Stimulated activated naive B cell treated with anti-CD40 and anti-IgM and Interleukin-4, amounts not matched to agents 10 μg/mL and 1 μg/mL and 100 μg/mL, for 72 hours (primary cell): ENCODE data around the gene METTL24.
A peak's percentile ranks its signal among the peaks of the same experiment; 100 is the strongest.
"Not testable (repeated sequence)": the region's sequence is repeated elsewhere in the genome, so short reads cannot be mapped to it uniquely, and the experiment has no call there.

Experiments
- ATAC-seq, 2 donors: fragments of 150-1000 bp; cut with Tn5 transposase; replicated peaks; 2 replicates each; pipeline ENCODE4 v1.10.0; 2021; ENCODE audit warnings: moderate library complexity in 1 of 2
- DNase-seq: peaks from one replicate; pipeline ENCODE4 v3.0.0; 2021
- H3K27ac Mint-ChIP-seq: one replicate; pipeline ENCODE4 v1.8.0; 2022; ENCODE audit warnings: mild to moderate bottlenecking, mixed read lengths
- H3K27me3 Mint-ChIP-seq, 2 donors: one replicate each; pipeline ENCODE4 v1.8.0; 2022; ENCODE audit warnings: mixed read lengths in 2 of 2
- H3K36me3 Mint-ChIP-seq, 2 donors: one replicate each; pipeline ENCODE4 v1.8.0; 2022; ENCODE audit warnings: mixed read lengths in 2 of 2, mild to moderate bottlenecking in 1 of 2
- H3K4me1 Mint-ChIP-seq, 2 donors: one replicate each; pipeline ENCODE4 v1.8.0; 2022; ENCODE audit warnings: mixed read lengths in 2 of 2, mild to moderate bottlenecking in 1 of 2
- H3K4me3 Mint-ChIP-seq, 2 donors: one replicate each; pipeline ENCODE4 v1.8.0; 2022; ENCODE audit warnings: mild to moderate bottlenecking in 2 of 2, mixed read lengths in 2 of 2, moderate library complexity in 1 of 2
- H3K9me3 Mint-ChIP-seq, 2 donors: one replicate each; pipeline ENCODE4 v1.8.0; 2022; ENCODE audit warnings: mixed read lengths in 2 of 2, mild to moderate bottlenecking in 1 of 2

Gene METTL24

GRCh38 chr6:110322151-110322873 lies 35.8 kb downstream of the METTL24 start:
- no peak overlapping the region for H3K27ac Mint-ChIP-seq
- H3K9me3 Mint-ChIP-seq, result no peaks in the 10 kb centered on the region
- H3K36me3 Mint-ChIP-seq, result no peaks in the 10 kb centered on the region
- no peak overlapping the region for H3K4me3 Mint-ChIP-seq
- no peak for DNase-seq
- ATAC-seq, result peak in 1 of 2 donors; percentile 20
- no peaks in the 10 kb centered on the region for H3K27me3 Mint-ChIP-seq
- H3K4me1 Mint-ChIP-seq, result peaks cover 4 to 10% of the 10 kb centered on the region in 2 donors

GRCh38 chr6:110320307-110320706 lies 37.8 kb downstream of the METTL24 start:
- peaks cover 4 to 10% of the 10 kb centered on the region in 2 donors for H3K4me1 Mint-ChIP-seq

GRCh38 chr6:110319843-110320242 lies 38.3 kb downstream of the METTL24 start:
- Mint-ChIP-seq H3K4me3 (no peak overlapping the region), H3K27ac (no peak overlapping the region), H3K4me1 (peaks cover 4 to 10% of the 10 kb centered on the region in 2 donors), H3K9me3 (no peaks in the 10 kb centered on the region), H3K36me3 (no peaks in the 10 kb centered on the region), H3K27me3 (peaks cover 0 to 5% of the 10 kb centered on the region in 2 donors)
- ATAC-seq, result no peak
- no peak for DNase-seq

More at GRCh38 chr6:110320307-110320706, 37.8 kb downstream of the METTL24 start:
- Mint-ChIP-seq H3K27ac (no peak overlapping the region), H3K27me3 (peaks cover 0 to under 1% of the 10 kb centered on the region in 2 donors), H3K36me3 (no peaks in the 10 kb centered on the region), H3K9me3 (no peaks in the 10 kb centered on the region), H3K4me3 (no peak overlapping the region)
- no peak for ATAC-seq
- no peak for DNase-seq

GRCh38 chr6:110319381-110319780 lies 38.8 kb downstream of the METTL24 start:
- no peak overlapping the region for H3K27ac Mint-ChIP-seq
- H3K9me3 Mint-ChIP-seq, result no peaks in the 10 kb centered on the region
- H3K4me1 Mint-ChIP-seq, result peaks cover 4 to 10% of the 10 kb centered on the region in 2 donors
- H3K4me3 Mint-ChIP-seq, result no peak overlapping the region
- DNase-seq (no peak), ATAC-seq (no peak)
- no peaks in the 10 kb centered on the region for H3K36me3 Mint-ChIP-seq
- H3K27me3 Mint-ChIP-seq, result peaks cover 0 to 6% of the 10 kb centered on the region in 2 donors

- no peak for ATAC-seq
- Mint-ChIP-seq H3K36me3 (no peaks in the 10 kb centered on the region), H3K4me1 (peaks cover 4 to 10% of the 10 kb centered on the region in 2 donors), H3K4me3 (no peak overlapping the region), H3K9me3 (no peaks in the 10 kb centered on the region), H3K27me3 (peaks cover 0 to 6% of the 10 kb centered on the region in 2 donors), H3K27ac (no peak overlapping the region)
- DNase-seq, result no peak
Measured at GRCh38 chr6:110318971-110319370, 39.2 kb downstream of the METTL24 start.

GRCh38 chr6:110317646-110318045 lies 40.5 kb downstream of the METTL24 start:
- no peak overlapping the region for H3K4me3 Mint-ChIP-seq
- no peaks in the 10 kb centered on the region for H3K36me3 Mint-ChIP-seq
- no peak for ATAC-seq
- peaks cover 2 to 3% of the 10 kb centered on the region in 2 donors for H3K4me1 Mint-ChIP-seq
- DNase-seq, result no peak
- H3K9me3 Mint-ChIP-seq, result no peaks in the 10 kb centered on the region
- peaks cover 0 to 6% of the 10 kb centered on the region in 2 donors for H3K27me3 Mint-ChIP-seq
- no peak overlapping the region for H3K27ac Mint-ChIP-seq

- Mint-ChIP-seq H3K36me3 (no peaks in the 10 kb centered on the region), H3K27me3 (peaks cover 0 to 6% of the 10 kb centered on the region in 2 donors), H3K9me3 (no peaks in the 10 kb centered on the region), H3K4me1 (no peaks in the 10 kb centered on the region), H3K4me3 (no peak overlapping the region), H3K27ac (no peak overlapping the region)
- DNase-seq (no peak), ATAC-seq (no peak)
Measured at GRCh38 chr6:110317189-110317588, 41.0 kb downstream of the METTL24 start.

- H3K27me3 Mint-ChIP-seq, result peaks cover 0 to 6% of the 10 kb centered on the region in 2 donors
- H3K9me3 Mint-ChIP-seq, result no peaks in the 10 kb centered on the region
- DNase-seq (no peak), ATAC-seq (no peak)
- no peaks in the 10 kb centered on the region for H3K4me1 Mint-ChIP-seq
- H3K27ac Mint-ChIP-seq, result no peak overlapping the region
- H3K4me3 Mint-ChIP-seq, result no peak overlapping the region
- H3K36me3 Mint-ChIP-seq, result no peaks in the 10 kb centered on the region
Measured at GRCh38 chr6:110315869-110316398, 42.2 kb downstream of the METTL24 start.

- no peaks in the 10 kb centered on the region for H3K36me3 Mint-ChIP-seq
- DNase-seq, result no peak
- no peaks in the 10 kb centered on the region for H3K4me1 Mint-ChIP-seq
- H3K4me3 Mint-ChIP-seq, result no peak overlapping the region
- no peaks in the 10 kb centered on the region for H3K9me3 Mint-ChIP-seq
- H3K27ac Mint-ChIP-seq, result no peak overlapping the region
- no peak for ATAC-seq
- peaks cover 0 to 6% of the 10 kb centered on the region in 2 donors for H3K27me3 Mint-ChIP-seq
Measured at GRCh38 chr6:110315207-110315868, 42.8 kb downstream of the METTL24 start.

- Mint-ChIP-seq H3K27ac (no peak overlapping the region), H3K4me1 (peaks cover 3 to 7% of the 10 kb centered on the region in 2 donors), H3K36me3 (peaks cover 0 to 3% of the 10 kb centered on the region in 2 donors), H3K4me3 (no peak overlapping the region), H3K27me3 (peaks cover 0 to 6% of the 10 kb centered on the region in 2 donors), H3K9me3 (peaks cover 2 to 5% of the 10 kb centered on the region in 2 donors)
- ATAC-seq, result no peak
- DNase-seq, result no peak
Measured at GRCh38 chr6:110310861-110311446, 47.2 kb downstream of the METTL24 start.

GRCh38 chr6:110309432-110309831 lies 48.7 kb downstream of the METTL24 start:
- not testable (repeated sequence) for DNase-seq, H3K4me1 Mint-ChIP-seq, H3K36me3 Mint-ChIP-seq

GRCh38 chr6:110307368-110307767 lies 50.8 kb downstream of the METTL24 start:
- H3K36me3 Mint-ChIP-seq, result peaks cover 0 to 3% of the 10 kb centered on the region in 2 donors
- DNase-seq (no peak), ATAC-seq (peak; percentile 63 to 84)
- H3K4me3 Mint-ChIP-seq, result no peak overlapping the region
- peaks cover 0 to 5% of the 10 kb centered on the region in 2 donors for H3K27me3 Mint-ChIP-seq
- no peak overlapping the region for H3K27ac Mint-ChIP-seq
- H3K4me1 Mint-ChIP-seq, result peaks cover 3 to 7% of the 10 kb centered on the region in 2 donors
- H3K9me3 Mint-ChIP-seq, result peaks cover 4 to 5% of the 10 kb centered on the region in 2 donors

More at GRCh38 chr6:110309432-110309831, 48.7 kb downstream of the METTL24 start:
- not testable (repeated sequence) for ATAC-seq, H3K9me3 Mint-ChIP-seq, H3K4me3 Mint-ChIP-seq, H3K27ac Mint-ChIP-seq, H3K27me3 Mint-ChIP-seq

- not testable (repeated sequence) for H3K9me3 Mint-ChIP-seq, H3K36me3 Mint-ChIP-seq, ATAC-seq, H3K4me3 Mint-ChIP-seq, DNase-seq, H3K27ac Mint-ChIP-seq, H3K4me1 Mint-ChIP-seq, H3K27me3 Mint-ChIP-seq
Measured at GRCh38 chr6:110305832-110306231, 52.3 kb downstream of the METTL24 start.

- not testable (repeated sequence) for H3K36me3 Mint-ChIP-seq, H3K9me3 Mint-ChIP-seq
Measured at GRCh38 chr6:110303692-110304091, 54.5 kb downstream of the METTL24 start.

More at GRCh38 chr6:110303692-110304091, 54.5 kb downstream of the METTL24 start:
- not testable (repeated sequence) for DNase-seq, H3K27ac Mint-ChIP-seq, ATAC-seq, H3K4me1 Mint-ChIP-seq, H3K27me3 Mint-ChIP-seq, H3K4me3 Mint-ChIP-seq
